Stimulated activated naive CD8-positive, alpha-beta T cell treated with anti-CD3 and anti-CD28 coated beads, Interleukin-15, amount 100 ng/mL, for 72 hours (primary cell): ENCODE measurements around the gene NKX1-2.
A peak's percentile ranks its signal among the peaks of the same experiment; 100 is the strongest.

Source experiments
- ATAC-seq: fragments of 150-1000 bp; cut with Tn5 transposase; 2 replicates; pipeline ENCODE4 v1.10.0; 2021; ENCODE audit warnings: mild to moderate bottlenecking, moderate library complexity
- DNase-seq, 2 donors: peaks; one replicate each; pipeline ENCODE4 v3.0.0; 2021 to 2022
- H3K27ac Mint-ChIP-seq, 2 donors: one replicate each; pipeline ENCODE4 v1.8.0; 2022; ENCODE audit warnings: mild to moderate bottlenecking in 2 of 2, mixed read lengths in 2 of 2, moderate library complexity in 2 of 2
- H3K27me3 Mint-ChIP-seq: one replicate; pipeline ENCODE4 v1.8.0; 2022; ENCODE audit warnings: mixed read lengths
- H3K4me1 Mint-ChIP-seq: one replicate; pipeline ENCODE4 v1.8.0; 2022; ENCODE audit warnings: mild to moderate bottlenecking, mixed read lengths
- H3K4me3 Mint-ChIP-seq, 2 donors: one replicate each; pipeline ENCODE4 v1.8.0; 2022; ENCODE audit warnings: mild to moderate bottlenecking in 2 of 2, mixed read lengths in 2 of 2, moderate library complexity in 1 of 2
- H3K9me3 Mint-ChIP-seq, 2 donors: one replicate each; pipeline ENCODE4 v1.8.0; 2022; ENCODE audit warnings: mixed read lengths in 2 of 2

NKX1-2 gene

GRCh38 chr10:124450012-124450782, at the start of gene NKX1-2:
Gene NKX1-2 (minus strand): TSS chr10:124450035. CDS start chr10:124449943, 92 bp downstream.
- H3K27ac Mint-ChIP-seq: peak within 1 kb of the TSS in 1 of 2 donors; percentile 10

GRCh38 chr10:124498056-124498455, 48.2 kb upstream of the NKX1-2 start:
- Mint-ChIP-seq H3K27me3 (no peaks in the 10 kb centered on the region), H3K9me3 (peaks cover 5 to 15% of the 10 kb centered on the region in 2 donors), H3K27ac (no peak overlapping the region), H3K4me3 (no peak overlapping the region), H3K4me1 (peaks cover 16% of the 10 kb centered on the region)
- DNase-seq: no peak
- ATAC-seq: no peak

More at GRCh38 chr10:124450012-124450782, at the start of gene NKX1-2:
- ATAC-seq (peak; percentile 50), DNase-seq (no peak)
- Mint-ChIP-seq H3K4me1 (peaks cover 27% of the 10 kb centered on the region), H3K27me3 (peaks cover 99% of the 10 kb centered on the region), H3K4me3 (peak within 1 kb of the TSS; percentile 69 to 72), H3K9me3 (no peaks in the 10 kb centered on the region)

- Mint-ChIP-seq H3K9me3 (peaks cover 5 to 15% of the 10 kb centered on the region in 2 donors), H3K4me3 (no peak overlapping the region), H3K27ac (no peak overlapping the region), H3K27me3 (no peaks in the 10 kb centered on the region), H3K4me1 (peaks cover 17% of the 10 kb centered on the region)
- no peak for ATAC-seq
- DNase-seq: no peak
Measured at GRCh38 chr10:124497196-124497881, 47.5 kb upstream of the NKX1-2 start.

GRCh38 chr10:124496620-124497019, 46.8 kb upstream of the NKX1-2 start:
- no peak for ATAC-seq
- no peak for DNase-seq
- Mint-ChIP-seq H3K27me3 (no peaks in the 10 kb centered on the region), H3K9me3 (peaks cover 5 to 10% of the 10 kb centered on the region in 2 donors), H3K27ac (no peak overlapping the region), H3K4me1 (peaks cover 17% of the 10 kb centered on the region), H3K4me3 (no peak overlapping the region)

- H3K27ac Mint-ChIP-seq: no peak overlapping the region
- no peaks in the 10 kb centered on the region for H3K27me3 Mint-ChIP-seq
- peaks cover 17% of the 10 kb centered on the region for H3K4me1 Mint-ChIP-seq
- no peak for ATAC-seq
- DNase-seq: no peak
- H3K4me3 Mint-ChIP-seq: no peak overlapping the region
- H3K9me3 Mint-ChIP-seq: peaks cover 5 to 6% of the 10 kb centered on the region in 2 donors
Measured at GRCh38 chr10:124496150-124496549, 46.3 kb upstream of the NKX1-2 start.

- H3K4me1 Mint-ChIP-seq: peaks cover 17% of the 10 kb centered on the region
- DNase-seq (no peak), ATAC-seq (no peak)
- no peak overlapping the region for H3K27ac Mint-ChIP-seq
- peaks cover under 1 to 1% of the 10 kb centered on the region in 2 donors for H3K9me3 Mint-ChIP-seq
- no peaks in the 10 kb centered on the region for H3K27me3 Mint-ChIP-seq
- H3K4me3 Mint-ChIP-seq: no peak overlapping the region
Measured at GRCh38 chr10:124495725-124496124, 45.9 kb upstream of the NKX1-2 start.

- Mint-ChIP-seq H3K4me1 (peaks cover 17% of the 10 kb centered on the region), H3K27ac (no peak overlapping the region), H3K27me3 (no peaks in the 10 kb centered on the region), H3K4me3 (no peak overlapping the region), H3K9me3 (no peaks in the 10 kb centered on the region)
- ATAC-seq (no peak), DNase-seq (no peak)
Measured at GRCh38 chr10:124495162-124495561, 45.3 kb upstream of the NKX1-2 start.

GRCh38 chr10:124494046-124494807, 44.4 kb upstream of the NKX1-2 start:
- H3K27me3 Mint-ChIP-seq: no peaks in the 10 kb centered on the region
- no peak for DNase-seq
- H3K4me1 Mint-ChIP-seq: peaks cover 17% of the 10 kb centered on the region
- H3K9me3 Mint-ChIP-seq: no peaks in the 10 kb centered on the region
- peak; percentile 66 for ATAC-seq
- peak overlapping the region; percentile 69 for H3K4me3 Mint-ChIP-seq
- H3K27ac Mint-ChIP-seq: peak overlapping the region; percentile 91 to 94

- H3K9me3 Mint-ChIP-seq: no peaks in the 10 kb centered on the region
- H3K27me3 Mint-ChIP-seq: no peaks in the 10 kb centered on the region
- peaks cover 17% of the 10 kb centered on the region for H3K4me1 Mint-ChIP-seq
- ATAC-seq: no peak
- peak overlapping the region; percentile 31 to 59 for H3K27ac Mint-ChIP-seq
- peak overlapping the region in 1 of 2 donors; percentile 69 for H3K4me3 Mint-ChIP-seq
- DNase-seq: no peak
Measured at GRCh38 chr10:124493214-124493882, 43.5 kb upstream of the NKX1-2 start.

GRCh38 chr10:124492266-124492665, 42.4 kb upstream of the NKX1-2 start:
- DNase-seq (no peak), ATAC-seq (no peak)
- peaks cover 17% of the 10 kb centered on the region for H3K4me1 Mint-ChIP-seq
- no peak overlapping the region for H3K4me3 Mint-ChIP-seq
- H3K27me3 Mint-ChIP-seq: no peaks in the 10 kb centered on the region
- H3K27ac Mint-ChIP-seq: no peak overlapping the region
- no peaks in the 10 kb centered on the region for H3K9me3 Mint-ChIP-seq

- H3K27me3 Mint-ChIP-seq: no peaks in the 10 kb centered on the region
- H3K9me3 Mint-ChIP-seq: no peaks in the 10 kb centered on the region
Measured at GRCh38 chr10:124491105-124491504, 41.3 kb upstream of the NKX1-2 start.

GRCh38 chr10:124486635-124487034, 36.8 kb upstream of the NKX1-2 start:
- Mint-ChIP-seq H3K9me3 (no peaks in the 10 kb centered on the region), H3K27me3 (no peaks in the 10 kb centered on the region), H3K4me3 (no peak overlapping the region), H3K4me1 (peaks cover 3% of the 10 kb centered on the region), H3K27ac (no peak overlapping the region)
- ATAC-seq: no peak
- no peak for DNase-seq

More at GRCh38 chr10:124491105-124491504, 41.3 kb upstream of the NKX1-2 start:
- no peak for ATAC-seq
- H3K4me1 Mint-ChIP-seq: peaks cover 17% of the 10 kb centered on the region
- H3K4me3 Mint-ChIP-seq: no peak overlapping the region
- no peak for DNase-seq
- no peak overlapping the region for H3K27ac Mint-ChIP-seq

GRCh38 chr10:124484661-124485060, 34.8 kb upstream of the NKX1-2 start:
- H3K4me1 Mint-ChIP-seq: peaks cover 6% of the 10 kb centered on the region
- no peaks in the 10 kb centered on the region for H3K27me3 Mint-ChIP-seq

GRCh38 chr10:124484031-124484430, 34.2 kb upstream of the NKX1-2 start:
- H3K4me1 Mint-ChIP-seq: peaks cover 6% of the 10 kb centered on the region
- H3K27ac Mint-ChIP-seq: no peak overlapping the region
- no peaks in the 10 kb centered on the region for H3K9me3 Mint-ChIP-seq
- ATAC-seq: no peak
- no peak overlapping the region for H3K4me3 Mint-ChIP-seq
- no peak for DNase-seq
- H3K27me3 Mint-ChIP-seq: no peaks in the 10 kb centered on the region

More at GRCh38 chr10:124484661-124485060, 34.8 kb upstream of the NKX1-2 start:
- ATAC-seq: no peak
- no peak overlapping the region for H3K27ac Mint-ChIP-seq
- no peak overlapping the region for H3K4me3 Mint-ChIP-seq
- no peak for DNase-seq
- no peaks in the 10 kb centered on the region for H3K9me3 Mint-ChIP-seq

- ATAC-seq (no peak), DNase-seq (no peak)
- Mint-ChIP-seq H3K9me3 (no peaks in the 10 kb centered on the region), H3K4me3 (no peak overlapping the region), H3K4me1 (peaks cover 6% of the 10 kb centered on the region), H3K27ac (no peak overlapping the region), H3K27me3 (no peaks in the 10 kb centered on the region)
Measured at GRCh38 chr10:124482876-124483275, 33.0 kb upstream of the NKX1-2 start.
